Activated CD4-positive, CD25-positive, alpha-beta regulatory T cell treated with anti-CD3 and anti-CD28 coated beads, Interleukin-2, amount 50 U/mL, for 16 hours (primary cell): ENCODE results near the gene MRPL53.
"Not testable (repeated sequence)": the region's sequence is repeated elsewhere in the genome, so short reads cannot be mapped to it uniquely, and the experiment has no call there.

Source experiments
- DNase-seq: peaks from one replicate; pipeline ENCODE4 v3.0.0-alpha.2; 2020; ENCODE audit warnings: low read depth, low spot score

The MRPL53 gene

GRCh38 chr2:74502720-74503505 is 30.4 kb upstream of the MRPL53 start:
- DNase-seq: no peak

- DNase-seq: no peak
Measured at GRCh38 chr2:74502147-74502719, 29.8 kb upstream of the MRPL53 start.

- no peak for DNase-seq
Measured at GRCh38 chr2:74501335-74502071, 29.0 kb upstream of the MRPL53 start.

GRCh38 chr2:74500578-74500946 is 28.1 kb upstream of the MRPL53 start:
- no peak for DNase-seq

GRCh38 chr2:74499940-74500577 is 27.6 kb upstream of the MRPL53 start:
- DNase-seq: no peak

- DNase-seq: no peak
Measured at GRCh38 chr2:74499267-74499939, 26.9 kb upstream of the MRPL53 start, which contains the start of gene LBX2. Gene LBX2 (minus strand): TSS chr2:74499603. CDS start chr2:74499537, 66 bp downstream.

- no peak for DNase-seq
Measured at GRCh38 chr2:74498500-74499266, 26.2 kb upstream of the MRPL53 start.

- DNase-seq: no peak
Measured at GRCh38 chr2:74497777-74498499, 25.5 kb upstream of the MRPL53 start.

- no peak for DNase-seq
Measured at GRCh38 chr2:74496997-74497776, 24.7 kb upstream of the MRPL53 start.

GRCh38 chr2:74495440-74495839 is 23.0 kb upstream of the MRPL53 start:
- no peak for DNase-seq

- DNase-seq: no peak
Measured at GRCh38 chr2:74493546-74493945, 21.1 kb upstream of the MRPL53 start.

GRCh38 chr2:74491648-74492544 is 19.4 kb upstream of the MRPL53 start:
- DNase-seq: no peak

- DNase-seq: no peak
Measured at GRCh38 chr2:74489906-74490305, 17.4 kb upstream of the MRPL53 start.

- DNase-seq: no peak
Measured at GRCh38 chr2:74488643-74489481, 16.4 kb upstream of the MRPL53 start.

- DNase-seq: no peak
Measured at GRCh38 chr2:74486141-74486540, 13.7 kb upstream of the MRPL53 start.

GRCh38 chr2:74483675-74484164 is 11.2 kb upstream of the MRPL53 start:
- DNase-seq: not testable (repeated sequence)
